ENCODE results near the gene F12. TPM values are rescaled to one million over a fixed set of nuclear protein-coding genes. Genes with fewer than 3 reads are reported as not detected.

Gene F12
- total RNA-seq, 1 experiment from 2014 or later = 13.4 TPM

GRCh38 chr5:177385720-177386119, 23.6 kb downstream of the F12 start:
- Histone ChIP-seq H3K27me3 (ENCODE audit: control insufficient read depth, insufficient read depth, low read length) (no peaks in the 10 kb centered on the region), H3K4me1 (ENCODE audit: control insufficient read depth, insufficient read depth, low read length) (peaks cover 3% of the 10 kb centered on the region; the same call in 1 of the 2 replicates), H3K4me3 (ENCODE audit: low read depth in 2 of 2, low read length in 2 of 2) (no peak overlapping the region), H3K36me3 (ENCODE audit: control insufficient read depth, insufficient read depth, low read length) (no peaks in the 10 kb centered on the region), H3K9me3 (ENCODE audit: control insufficient read depth, insufficient read depth, low read depth, low read length) (no peaks in the 10 kb centered on the region), H3K27ac (ENCODE audit: low read length) (no peak overlapping the region)
- BruUV-seq (replicated peaks) = no TSS peak
- TF ChIP-seq REST (IDR thresholded peaks at IDR 0.05; ENCODE audit: insufficient read depth in 1 of 2, low read depth in 2 of 2, low read length in 1 of 2) (no peak), TCF7L2 (IDR thresholded peaks at IDR 0.05; ENCODE audit: low read depth, low read length) (no peak), POLR2AphosphoS5 (IDR thresholded peaks at IDR 0.05; ENCODE audit: low read depth, low read length) (no peak)
- DNase-seq (ENCODE audit: low read depth, low spot score) (no peak), ATAC-seq (no peak)
- CTCF ChIA-PET = no interaction called here
- POLR2A ChIA-PET = no interaction called here
- in situ Hi-C loops (cut with HindIII; ENCODE audit: low pct_unique_long_range_greater_than_20kb, low sequenced_read_pairs) = no loop called here
- intact Hi-C loops (cut with micrococcal nuclease; ENCODE audit: unreplicated experiment) = no loop called here

GRCh38 chr5:177384134-177384533, 25.2 kb downstream of the F12 start, which contains the start of gene SLC34A1:
Gene SLC34A1, plus strand, starts transcription at chr5:177384434. Its CDS starts 1,308 bp downstream, at chr5:177385742.
- Histone ChIP-seq H3K4me1 (ENCODE audit: control insufficient read depth, insufficient read depth, low read length) (peaks cover 4% of the 10 kb centered on the region; the same call in 1 of the 2 replicates), H3K9me3 (ENCODE audit: control insufficient read depth, insufficient read depth, low read depth, low read length) (no peaks in the 10 kb centered on the region), H3K27me3 (ENCODE audit: control insufficient read depth, insufficient read depth, low read length) (no peaks in the 10 kb centered on the region), H3K4me3 (ENCODE audit: low read depth in 2 of 2, low read length in 2 of 2) (no peak within 1 kb of the TSS), H3K27ac (ENCODE audit: low read length) (no peak within 1 kb of the TSS), H3K36me3 (ENCODE audit: control insufficient read depth, insufficient read depth, low read length) (no peaks in the 10 kb centered on the region)
- ChIA-PET POLR2A (no interaction called here), CTCF (no interaction called here)
- DNase-seq (ENCODE audit: low read depth, low spot score) (no peak), ATAC-seq (no peak)
- BruUV-seq (replicated peaks) = no TSS peak
- TF ChIP-seq SIN3A (IDR thresholded peaks at IDR 0.05; ENCODE audit: borderline replicate concordance, insufficient read depth, low read depth, low read length) = no peak
- no peak for TF ChIP-seq TCF7L2 (IDR thresholded peaks at IDR 0.05; ENCODE audit: low read depth, low read length)
- TF ChIP-seq CTCF (IDR thresholded peaks at IDR 0.05) = no peak
- TF ChIP-seq POLR2AphosphoS5 (IDR thresholded peaks at IDR 0.05; ENCODE audit: low read depth, low read length) = no peak
- no peak for TF ChIP-seq REST (IDR thresholded peaks at IDR 0.05; ENCODE audit: insufficient read depth in 1 of 2, low read depth in 2 of 2, low read length in 1 of 2)
- in situ Hi-C loops (cut with HindIII; ENCODE audit: low pct_unique_long_range_greater_than_20kb, low sequenced_read_pairs) = no loop called here
- intact Hi-C loops (cut with micrococcal nuclease; ENCODE audit: unreplicated experiment) = no loop called here

All from Panc1 (cell line).